Activated CD8-positive, alpha-beta memory T cell treated with anti-CD3 and anti-CD28 coated beads, Interleukin-2, amount 50 U/mL, for 24 hours (primary cell): ENCODE results near the gene PRKCE.

ENCODE experiments used
- DNase-seq: peaks from one replicate; pipeline ENCODE4 v3.0.0-alpha.2; 2020; ENCODE audit errors: extremely low read depth

PRKCE gene

DNA sequence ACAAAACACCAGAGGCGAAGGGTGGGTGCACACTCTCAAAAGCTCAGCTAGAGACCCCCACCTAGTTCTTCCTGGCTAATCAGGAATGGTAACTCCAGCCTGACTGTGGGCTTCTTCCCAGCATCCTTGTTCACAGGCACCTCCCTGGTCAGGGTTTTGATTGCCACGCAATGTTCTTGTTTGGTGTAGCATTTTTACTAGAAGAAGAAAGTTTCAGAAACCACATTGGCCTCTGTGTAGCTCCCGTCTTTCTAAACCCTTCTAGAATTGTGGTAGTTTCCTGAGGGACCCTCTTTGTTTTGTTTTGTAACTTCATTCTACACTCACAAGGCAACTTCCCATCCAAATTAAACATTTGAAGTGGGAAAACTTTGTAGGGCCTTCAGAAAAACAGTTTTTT is 391.2 kb downstream of the PRKCE start:
- DNase-seq = no peak

DNA sequence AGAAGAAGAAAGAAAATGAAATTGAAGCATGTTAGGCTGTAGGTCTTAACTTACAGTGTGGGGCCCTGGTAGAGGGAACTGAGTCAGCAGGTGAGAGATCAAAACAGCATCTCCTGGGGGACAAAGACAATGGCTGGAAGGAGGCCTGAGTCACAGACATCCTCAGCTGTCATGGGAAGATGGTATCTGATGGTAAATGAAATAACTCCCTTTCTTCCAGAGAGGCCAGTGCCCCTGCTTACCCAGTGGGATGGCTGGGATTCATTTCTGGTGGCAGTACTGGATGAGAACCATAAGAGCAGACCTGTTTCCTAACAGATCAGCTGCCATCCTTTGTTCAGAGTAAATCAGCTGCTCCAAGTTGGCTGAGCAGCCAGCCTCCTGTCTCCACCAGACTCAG is 394.4 kb downstream of the PRKCE start:
- DNase-seq = no peak

DNA sequence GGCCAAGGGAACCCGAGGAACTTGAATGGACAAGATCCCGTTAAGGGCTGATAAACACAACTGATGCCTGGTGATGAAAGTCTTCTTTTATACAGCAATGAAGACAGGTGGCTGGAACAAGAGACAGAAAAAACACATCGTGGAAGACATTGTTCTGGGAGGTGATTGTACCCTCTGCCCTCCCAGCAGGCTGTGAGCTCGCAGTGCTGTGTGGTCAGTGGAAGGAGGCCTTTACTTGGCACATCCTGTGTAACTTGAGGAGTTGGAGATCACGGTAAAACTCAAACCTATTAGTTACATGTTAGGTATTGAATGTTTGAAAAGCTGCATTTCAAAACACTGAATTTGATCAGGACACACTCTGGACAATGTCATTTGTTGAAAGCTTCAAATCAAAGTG is 395.8 kb downstream of the PRKCE start:
- no peak for DNase-seq

DNA sequence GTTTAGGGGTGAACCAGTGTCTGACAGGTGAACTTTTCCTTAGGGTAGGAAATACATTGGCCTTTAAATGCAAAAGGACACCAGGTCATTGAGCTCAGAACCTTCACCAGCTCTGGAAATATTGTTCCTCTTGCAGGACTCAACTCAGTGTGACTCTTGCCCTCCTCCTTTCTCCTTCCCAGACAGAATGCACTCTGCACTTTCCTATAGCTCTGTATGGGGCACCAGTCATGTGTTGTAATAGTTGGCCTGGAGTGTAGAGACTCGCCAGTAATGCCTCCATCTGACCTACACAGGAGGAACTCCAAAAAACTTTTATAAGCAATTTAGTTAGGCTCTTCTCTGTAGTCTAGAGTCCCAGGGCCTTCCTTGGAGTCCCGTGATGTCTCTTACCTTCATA is 397.2 kb downstream of the PRKCE start:
- no peak for DNase-seq

DNA sequence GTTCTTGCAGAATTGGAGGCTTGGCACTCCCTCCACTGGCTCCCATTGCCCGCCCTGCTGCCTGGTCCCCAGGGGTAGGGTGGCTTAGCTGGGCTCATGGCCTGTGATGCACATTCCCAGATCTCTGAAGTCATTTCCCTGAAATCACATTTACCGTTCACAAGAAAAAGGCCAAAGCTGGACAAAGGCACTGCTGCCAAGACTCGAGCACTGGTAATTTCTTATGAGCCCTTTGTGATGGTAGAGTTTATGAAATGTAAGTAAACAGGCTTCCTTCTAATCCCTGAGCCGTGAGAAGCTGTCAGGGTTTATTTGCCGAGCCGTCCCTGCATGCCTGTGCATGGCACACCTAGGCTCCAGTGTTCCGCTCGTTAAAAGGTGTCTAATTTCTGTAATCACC is 398.6 kb downstream of the PRKCE start:
- DNase-seq = no peak

DNA sequence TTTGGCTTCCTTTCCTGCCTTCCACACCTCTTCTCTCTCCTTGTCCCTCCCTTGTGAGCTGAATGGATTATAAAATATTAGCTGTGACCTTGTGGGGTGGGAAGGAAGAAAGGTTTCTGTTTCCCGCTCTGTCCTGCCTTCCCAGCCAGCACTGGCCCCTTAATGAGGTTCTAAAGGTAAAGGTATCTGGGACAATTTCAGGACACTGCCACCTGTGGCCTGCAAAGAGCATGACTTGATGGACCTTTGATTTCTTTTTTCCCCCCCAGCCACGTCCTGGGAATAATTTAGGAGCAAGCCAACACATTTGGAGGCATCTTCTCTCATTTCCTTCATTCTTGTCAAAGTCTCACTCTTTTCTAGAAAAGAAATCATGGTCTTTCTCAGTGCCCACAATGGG is 399.0 kb downstream of the PRKCE start:
- no peak for DNase-seq

DNA sequence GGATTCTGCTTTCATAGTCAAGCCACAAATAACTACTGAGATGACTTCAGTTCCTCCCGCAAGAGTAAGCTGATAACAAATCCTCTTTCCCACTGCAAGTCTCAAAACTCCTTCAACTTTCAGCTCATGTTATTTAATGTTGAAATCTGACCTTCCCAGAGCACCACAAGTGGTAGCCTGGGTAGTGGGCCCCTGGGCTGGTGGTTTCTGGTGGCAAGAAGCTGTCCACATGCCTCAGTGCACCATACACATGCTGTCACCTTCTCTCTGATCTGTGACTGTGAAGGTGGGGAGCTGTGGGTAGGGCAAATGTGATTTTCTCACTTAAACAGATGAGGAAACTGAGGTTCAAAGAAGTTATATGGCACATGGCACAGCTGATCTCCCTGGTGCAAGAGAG is 399.6 kb downstream of the PRKCE start:
- no peak for DNase-seq

DNA sequence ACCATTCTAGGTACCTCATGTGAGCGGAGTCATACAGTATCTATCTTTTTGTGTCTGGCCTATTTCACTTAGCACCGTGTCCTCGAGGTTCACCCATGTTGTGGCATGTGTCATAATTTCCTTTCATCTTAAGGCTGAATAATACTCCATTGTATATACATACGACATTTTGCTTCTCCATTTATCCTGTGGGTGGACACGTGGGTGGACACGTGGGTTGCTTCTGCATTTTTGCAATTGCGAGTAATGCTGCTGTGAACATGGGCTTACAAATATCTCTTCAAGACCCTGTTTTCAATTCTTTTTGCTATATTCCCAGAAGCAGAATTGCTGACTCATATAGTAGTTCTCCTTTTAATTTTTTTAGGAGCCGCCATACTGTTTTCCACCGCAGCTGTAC is 402.1 kb downstream of the PRKCE start:
- no peak for DNase-seq

DNA sequence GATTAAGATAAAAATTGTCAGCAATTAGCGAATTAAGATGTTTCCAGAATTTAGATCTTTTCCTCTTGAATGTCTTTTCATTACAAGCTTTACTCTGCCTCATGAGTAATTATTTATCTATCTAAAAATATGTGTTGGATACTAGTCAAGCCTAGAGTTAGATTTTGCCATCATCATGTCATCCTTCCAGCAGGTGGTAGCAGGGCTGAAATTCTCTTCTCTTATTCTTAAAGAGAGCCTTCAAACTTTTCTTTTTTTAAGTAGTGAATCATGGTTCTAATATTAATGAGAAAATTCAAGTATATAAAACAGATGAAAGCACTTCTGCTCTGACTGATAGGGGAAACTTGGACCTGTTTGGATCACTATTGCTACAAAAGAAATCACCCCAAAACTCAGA is 405.1 kb downstream of the PRKCE start:
- DNase-seq = no peak

DNA sequence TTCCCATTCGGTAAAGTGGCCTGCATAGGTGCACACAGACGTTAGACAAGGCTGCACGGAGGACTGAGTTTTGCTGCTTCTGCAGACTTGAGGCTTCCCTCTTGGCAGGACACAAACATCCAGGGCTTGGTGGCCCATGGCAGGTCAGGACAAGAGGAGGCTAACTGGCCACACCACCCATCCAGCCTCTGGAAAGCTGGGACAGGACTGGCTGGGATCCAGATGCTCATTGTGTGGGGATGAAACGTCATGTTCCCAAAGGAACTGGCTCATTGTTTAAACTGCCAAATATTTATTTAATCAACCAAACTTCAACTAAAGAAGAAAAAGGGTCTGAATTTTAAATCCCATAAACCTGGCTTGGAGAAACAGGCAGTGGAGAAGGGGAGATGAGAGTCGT is 406.7 kb downstream of the PRKCE start:
- DNase-seq = no peak

DNA sequence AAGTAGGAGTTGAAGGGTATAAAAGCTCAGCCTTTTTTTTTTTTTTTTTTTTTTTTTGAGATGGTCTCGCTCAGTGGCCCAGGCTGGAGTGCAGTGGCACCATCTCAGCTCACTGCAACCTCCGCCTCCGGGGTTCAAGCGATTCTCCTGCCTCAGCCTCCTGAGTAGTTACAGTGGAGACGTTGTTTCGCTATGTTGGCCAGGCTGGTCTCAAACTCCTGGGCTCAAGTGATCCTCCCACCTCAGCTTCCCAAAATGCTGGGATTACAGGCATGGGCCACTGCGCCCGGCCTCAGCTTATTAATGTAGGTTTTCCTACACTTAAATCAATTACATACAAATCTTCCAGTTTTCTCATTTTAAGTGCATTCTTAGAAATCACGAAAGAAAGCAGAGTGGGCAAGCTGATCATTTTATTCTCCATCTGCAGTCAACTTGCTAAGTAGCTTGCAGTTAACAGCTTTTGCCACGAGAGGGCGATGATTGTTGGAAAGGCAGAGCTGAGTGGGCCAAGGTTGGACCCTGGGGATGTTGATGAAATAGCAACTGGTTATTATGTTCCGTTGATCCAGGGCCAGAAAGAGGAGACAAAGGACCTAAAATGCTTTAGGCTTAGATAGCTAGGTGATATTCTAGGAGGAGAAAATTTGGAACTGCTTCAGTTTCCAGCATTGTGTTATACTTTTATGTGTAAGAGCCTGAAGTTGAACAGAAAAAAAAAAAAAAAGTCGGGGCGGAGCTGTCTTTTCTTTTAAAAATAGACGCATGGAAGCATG is 411.4 kb downstream of the PRKCE start:
- DNase-seq = peak; percentile 44

DNA sequence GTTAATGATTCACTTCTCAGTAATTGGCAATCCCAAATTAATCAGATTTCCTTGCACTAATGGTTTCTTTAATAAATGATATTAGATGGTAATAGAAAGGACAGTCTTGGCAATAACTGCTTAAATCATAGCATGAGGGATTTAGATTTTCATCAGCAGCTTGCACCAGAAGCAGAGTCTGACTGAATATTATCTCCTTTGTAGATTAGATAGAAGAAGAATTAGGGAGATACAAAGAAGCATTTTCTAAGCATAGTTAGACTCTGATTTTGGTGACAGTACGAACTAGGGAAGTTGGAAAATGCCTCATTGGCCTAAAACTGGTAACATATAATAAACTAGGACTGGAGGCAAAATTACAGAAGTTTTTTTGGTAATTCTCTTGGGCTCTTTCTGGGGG is 412.9 kb downstream of the PRKCE start:
- no peak for DNase-seq

DNA sequence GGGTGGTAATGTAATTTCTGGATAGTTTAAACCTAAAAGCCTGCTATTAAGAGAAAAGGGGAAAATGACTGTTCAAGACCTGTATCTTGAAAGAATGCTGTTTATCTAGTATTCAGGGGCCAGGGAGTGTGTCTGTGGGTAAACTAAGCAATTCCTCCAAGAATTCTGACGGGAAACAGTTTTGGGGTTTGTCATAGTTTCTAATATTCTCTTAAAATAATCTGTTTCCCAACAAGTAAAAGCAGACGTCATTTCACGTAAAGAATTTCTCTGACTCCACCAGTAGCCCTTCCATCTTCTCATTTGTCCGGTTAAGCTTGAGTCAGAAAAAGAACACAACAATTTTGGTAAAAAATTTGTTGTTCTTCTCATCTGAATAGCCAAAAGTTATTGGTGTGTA is 413.7 kb downstream of the PRKCE start:
- no peak for DNase-seq

DNA sequence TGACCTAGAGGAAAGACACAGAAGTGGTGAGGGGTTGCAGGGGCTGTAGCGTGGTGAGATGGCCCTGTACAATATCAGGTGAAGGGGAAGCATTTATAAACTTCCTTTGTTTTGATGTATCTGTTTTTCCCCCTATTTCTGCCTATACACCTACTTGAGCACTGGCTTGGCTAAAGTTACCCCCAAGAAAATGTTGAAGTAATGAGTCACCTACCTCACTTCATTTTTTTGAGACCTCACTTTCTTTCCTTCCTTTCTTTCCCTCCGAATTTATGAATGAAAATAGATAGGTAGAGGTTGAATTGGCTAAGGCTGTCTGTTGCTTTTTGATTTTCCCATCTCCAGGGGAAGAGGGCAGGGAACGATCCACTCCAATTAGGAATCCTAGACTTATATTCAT is 414.6 kb downstream of the PRKCE start:
- DNase-seq = no peak

DNA sequence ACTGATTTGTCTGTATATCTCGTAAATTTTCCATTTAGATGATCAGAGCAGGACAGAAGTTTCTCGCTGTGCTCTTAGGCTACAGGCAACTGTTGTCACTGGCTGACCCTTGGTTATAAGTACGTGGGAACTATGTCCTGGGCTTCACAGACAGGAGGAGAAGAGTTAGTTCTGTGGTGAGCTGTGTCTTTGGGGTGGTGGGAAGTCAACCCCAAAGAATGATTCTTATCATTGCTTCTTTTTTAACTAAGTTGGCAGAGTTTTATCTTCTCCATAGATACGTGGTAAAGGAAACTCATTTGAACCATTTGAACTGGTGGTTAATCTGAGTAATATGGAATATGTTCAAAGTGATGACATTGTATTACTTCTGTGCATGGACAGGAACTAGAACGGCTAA is 415.1 kb downstream of the PRKCE start:
- DNase-seq = no peak

DNA sequence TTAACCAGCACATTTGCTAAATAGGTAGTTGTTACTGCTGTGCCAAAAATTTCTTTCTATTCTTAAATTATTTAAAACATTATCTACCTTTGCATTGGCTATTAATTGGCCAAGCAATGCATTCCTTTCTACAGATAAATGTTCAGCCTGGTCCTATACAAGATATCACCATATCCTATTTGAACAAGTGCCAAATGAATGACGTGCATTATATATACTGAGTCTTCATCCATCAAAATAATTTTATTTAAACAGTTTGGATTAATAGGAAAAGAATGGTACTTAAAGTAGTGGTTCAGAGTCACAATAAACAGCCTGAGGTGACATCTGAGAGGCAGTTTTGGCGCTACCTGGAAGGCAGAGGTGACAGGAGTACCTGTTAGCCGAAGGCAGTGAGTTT is 415.6 kb downstream of the PRKCE start:
- no peak for DNase-seq

DNA sequence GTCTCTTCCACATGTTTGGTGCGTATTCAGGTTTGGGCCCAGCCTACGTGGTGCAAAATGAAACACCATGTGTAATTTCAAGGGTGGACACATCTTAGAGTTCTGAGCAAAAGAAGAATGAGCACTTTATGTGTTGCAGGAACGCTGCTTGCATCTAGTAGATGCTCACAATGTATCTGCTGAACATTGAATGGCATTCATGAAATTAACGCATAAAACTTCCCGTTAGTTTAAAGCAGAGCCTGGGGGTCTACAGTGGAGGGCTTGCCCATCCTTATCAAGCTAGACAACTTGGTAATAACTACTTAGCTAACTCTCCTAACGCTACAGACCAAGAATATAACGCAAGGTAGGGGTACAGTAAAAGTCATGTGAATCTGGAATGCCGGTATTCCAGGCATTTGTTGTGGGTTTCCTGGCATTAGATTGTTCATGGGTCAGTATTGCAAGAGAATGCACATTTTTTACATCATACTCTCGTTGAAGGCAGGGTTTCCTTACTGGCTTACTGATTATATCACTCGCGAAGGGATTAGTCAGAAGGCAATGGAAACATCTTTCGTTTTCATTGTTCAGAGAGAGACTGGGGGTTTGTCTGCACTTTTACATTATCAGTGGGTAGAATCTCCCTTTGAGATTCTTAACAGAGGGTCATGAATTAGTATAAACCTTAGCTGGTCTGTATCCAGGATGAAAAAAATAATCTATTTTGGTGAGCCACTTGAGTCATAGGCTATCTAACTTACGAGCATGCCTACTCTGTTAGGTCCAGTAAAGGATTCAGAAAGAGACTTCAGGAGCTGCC is 416.2 kb downstream of the PRKCE start:
- no peak for DNase-seq

DNA sequence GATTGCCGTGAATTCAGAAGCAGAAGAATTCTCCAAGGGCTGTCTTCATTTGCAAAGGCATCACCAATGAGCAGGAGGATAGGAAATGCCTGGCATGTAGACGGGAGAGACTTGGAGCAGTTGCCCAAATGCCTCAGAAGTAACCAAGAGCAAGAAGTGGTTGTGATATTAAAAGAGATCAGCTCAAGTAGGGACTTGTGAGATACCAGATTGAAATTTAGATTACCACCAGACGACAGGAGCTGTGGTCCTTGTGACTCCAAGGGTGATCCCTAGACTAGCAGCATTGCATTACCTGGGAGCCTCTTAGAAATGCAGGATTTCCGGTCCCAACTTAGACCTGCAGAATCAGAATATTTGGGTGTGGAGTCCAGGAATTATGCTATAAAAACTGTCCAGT is 417.2 kb downstream of the PRKCE start:
- DNase-seq = no peak

DNA sequence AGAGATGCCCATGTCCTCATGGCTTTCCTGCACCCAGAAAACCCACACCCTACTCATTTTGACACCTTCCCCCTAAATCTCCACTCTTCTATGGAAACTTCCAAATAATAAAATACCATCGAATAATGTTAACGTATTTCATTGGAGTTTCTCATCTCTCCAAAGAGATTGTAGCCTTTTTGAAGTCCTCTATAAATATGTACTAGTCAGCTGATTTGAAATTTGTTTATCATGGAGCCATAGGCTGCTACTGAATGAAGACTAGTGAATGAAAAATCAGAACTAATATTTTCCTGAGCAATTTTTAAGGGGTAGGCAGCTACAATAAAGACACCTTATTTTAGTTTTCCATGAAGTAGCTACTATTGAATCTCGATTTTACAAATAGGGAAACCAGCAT is 419.6 kb downstream of the PRKCE start:
- DNase-seq = no peak

DNA sequence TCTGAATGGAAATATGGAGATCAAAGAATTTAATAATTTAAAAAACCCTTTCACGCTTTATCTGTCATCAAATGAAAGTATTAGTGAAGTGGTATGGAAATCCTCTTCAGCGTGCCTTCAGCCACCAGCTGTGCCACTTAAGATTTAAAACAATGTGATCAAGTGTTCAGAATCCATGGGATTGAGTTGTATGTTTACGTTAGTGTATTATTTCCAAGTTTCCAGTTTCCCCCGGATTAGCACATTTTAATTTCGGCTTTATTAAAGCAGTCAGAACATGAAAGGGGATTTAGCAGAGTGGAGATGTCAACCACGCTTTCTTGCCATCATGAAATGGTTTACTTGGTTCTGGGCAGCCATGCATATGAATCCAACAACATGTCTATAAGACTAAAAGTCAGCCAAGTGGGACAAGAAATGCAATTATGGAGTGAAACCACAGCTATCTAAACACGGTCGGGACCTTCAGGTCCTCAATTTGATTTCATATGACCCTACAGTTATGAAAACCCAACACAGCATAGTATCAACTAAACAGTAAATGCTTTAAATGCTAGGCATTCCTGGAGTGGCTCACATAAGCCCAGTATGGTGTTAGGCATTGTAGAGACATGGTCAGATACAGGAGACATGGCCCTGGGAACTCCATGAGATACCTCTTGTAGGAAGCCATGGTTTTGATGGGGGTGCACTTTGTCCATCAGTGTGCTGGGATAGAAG is 420.8 kb downstream of the PRKCE start:
- no peak for DNase-seq

DNA sequence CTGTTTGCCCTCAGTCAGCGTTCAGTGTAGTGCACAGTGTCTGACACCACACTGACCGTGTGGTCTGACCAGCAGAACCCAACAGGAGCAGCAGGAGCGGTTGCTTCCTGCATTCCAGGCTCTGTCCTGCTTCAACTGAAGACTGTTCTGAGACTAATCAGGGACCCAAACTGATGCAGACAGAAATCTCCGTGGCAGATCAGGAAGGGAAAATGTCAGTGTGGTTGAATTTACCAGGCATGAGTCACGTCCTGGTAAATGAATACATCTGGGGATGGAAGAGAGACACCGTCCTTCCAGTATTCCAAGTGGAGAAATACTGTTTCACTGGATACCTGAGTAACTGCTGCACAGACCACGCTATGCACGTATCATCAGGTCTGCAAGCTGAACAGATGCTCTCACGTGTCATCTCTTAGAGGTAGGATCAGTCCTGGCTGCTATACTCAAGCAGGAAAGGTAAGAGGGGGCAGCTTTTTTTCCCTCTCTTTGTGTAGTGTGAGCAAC is 422.1 kb downstream of the PRKCE start:
- no peak for DNase-seq

DNA sequence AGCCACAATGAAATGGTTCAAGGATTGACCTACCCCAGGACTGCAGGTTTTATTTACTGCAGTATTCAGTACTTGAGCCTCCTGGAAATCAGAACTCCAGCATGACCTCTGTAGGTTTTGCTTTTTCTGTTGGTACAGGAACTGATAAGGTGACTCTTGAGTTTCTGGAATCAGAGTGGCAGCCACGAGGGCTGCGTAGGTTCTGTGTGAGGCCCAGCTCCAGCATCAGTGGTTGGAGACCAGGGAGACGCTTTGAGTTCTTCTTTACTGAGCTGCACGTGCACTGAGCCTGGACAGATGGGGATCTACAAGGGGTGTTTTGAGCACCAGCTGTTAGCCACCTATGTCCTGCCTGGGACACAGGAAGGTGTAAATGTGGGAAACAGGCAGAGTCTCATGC is 423.0 kb downstream of the PRKCE start:
- no peak for DNase-seq

DNA sequence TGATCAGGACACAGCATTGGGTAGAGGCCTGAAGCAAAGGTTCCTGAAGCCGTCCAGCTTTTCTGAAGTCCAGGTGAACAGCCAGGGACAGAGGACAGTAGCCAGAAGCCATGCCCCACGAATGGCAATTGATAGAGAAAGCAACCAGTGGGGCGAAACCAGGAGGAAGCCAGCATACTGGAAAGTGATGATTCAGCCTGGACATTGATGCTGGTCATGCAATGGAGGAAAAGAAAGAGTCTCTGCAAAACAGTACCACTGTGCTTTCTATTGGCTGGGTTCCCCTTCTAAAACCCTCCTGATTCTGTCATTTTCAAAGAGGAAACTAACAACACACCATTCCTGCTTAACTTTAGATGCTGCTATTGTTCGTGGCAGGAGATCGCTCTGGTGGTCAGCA is 424.4 kb downstream of the PRKCE start:
- no peak for DNase-seq
